Measurements from ENCODE around the gene ATP8B2. TPM values are rescaled to one million over a fixed set of nuclear protein-coding genes. Genes with fewer than 3 reads are reported as not detected.
"Not testable (repeated sequence)": the region's sequence is repeated elsewhere in the genome, so short reads cannot be mapped to it uniquely, and the experiment has no call there.

Gene ATP8B2, protein sequence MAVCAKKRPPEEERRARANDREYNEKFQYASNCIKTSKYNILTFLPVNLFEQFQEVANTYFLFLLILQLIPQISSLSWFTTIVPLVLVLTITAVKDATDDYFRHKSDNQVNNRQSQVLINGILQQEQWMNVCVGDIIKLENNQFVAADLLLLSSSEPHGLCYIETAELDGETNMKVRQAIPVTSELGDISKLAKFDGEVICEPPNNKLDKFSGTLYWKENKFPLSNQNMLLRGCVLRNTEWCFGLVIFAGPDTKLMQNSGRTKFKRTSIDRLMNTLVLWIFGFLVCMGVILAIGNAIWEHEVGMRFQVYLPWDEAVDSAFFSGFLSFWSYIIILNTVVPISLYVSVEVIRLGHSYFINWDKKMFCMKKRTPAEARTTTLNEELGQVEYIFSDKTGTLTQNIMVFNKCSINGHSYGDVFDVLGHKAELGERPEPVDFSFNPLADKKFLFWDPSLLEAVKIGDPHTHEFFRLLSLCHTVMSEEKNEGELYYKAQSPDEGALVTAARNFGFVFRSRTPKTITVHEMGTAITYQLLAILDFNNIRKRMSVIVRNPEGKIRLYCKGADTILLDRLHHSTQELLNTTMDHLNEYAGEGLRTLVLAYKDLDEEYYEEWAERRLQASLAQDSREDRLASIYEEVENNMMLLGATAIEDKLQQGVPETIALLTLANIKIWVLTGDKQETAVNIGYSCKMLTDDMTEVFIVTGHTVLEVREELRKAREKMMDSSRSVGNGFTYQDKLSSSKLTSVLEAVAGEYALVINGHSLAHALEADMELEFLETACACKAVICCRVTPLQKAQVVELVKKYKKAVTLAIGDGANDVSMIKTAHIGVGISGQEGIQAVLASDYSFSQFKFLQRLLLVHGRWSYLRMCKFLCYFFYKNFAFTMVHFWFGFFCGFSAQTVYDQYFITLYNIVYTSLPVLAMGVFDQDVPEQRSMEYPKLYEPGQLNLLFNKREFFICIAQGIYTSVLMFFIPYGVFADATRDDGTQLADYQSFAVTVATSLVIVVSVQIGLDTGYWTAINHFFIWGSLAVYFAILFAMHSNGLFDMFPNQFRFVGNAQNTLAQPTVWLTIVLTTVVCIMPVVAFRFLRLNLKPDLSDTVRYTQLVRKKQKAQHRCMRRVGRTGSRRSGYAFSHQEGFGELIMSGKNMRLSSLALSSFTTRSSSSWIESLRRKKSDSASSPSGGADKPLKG
- 10 to 100 TPM in 2 of 3 donors, 1 to 10 TPM in 1; 6.4 to 22.7 (median 14.5) TPM for polyA plus RNA-seq

- no peak within 1 kb of the TSS for H3K27ac ChIP-seq (ENCODE audit: low read depth, low read length)
- WGBS, 3 donors: 0 to 1% (median 0%) methylated on average over 54 to 56 of the region's 56 CpGs
Observed at GRCh38 chr1:154324669-154325582, at the start of gene ATP8B2. ATP8B2 (plus strand) TSS chr1:154325525; CDS start chr1:154328142, 2,617 bp downstream.

- H3K27ac ChIP-seq (ENCODE audit: low read depth, low read length): no peak overlapping the region
- 86 to 92% (median 89%) methylated on average over 7 of the region's 7 CpGs for WGBS, 3 donors
Observed at GRCh38 chr1:154276797-154277196, 48.5 kb upstream of the ATP8B2 start.

DNA sequence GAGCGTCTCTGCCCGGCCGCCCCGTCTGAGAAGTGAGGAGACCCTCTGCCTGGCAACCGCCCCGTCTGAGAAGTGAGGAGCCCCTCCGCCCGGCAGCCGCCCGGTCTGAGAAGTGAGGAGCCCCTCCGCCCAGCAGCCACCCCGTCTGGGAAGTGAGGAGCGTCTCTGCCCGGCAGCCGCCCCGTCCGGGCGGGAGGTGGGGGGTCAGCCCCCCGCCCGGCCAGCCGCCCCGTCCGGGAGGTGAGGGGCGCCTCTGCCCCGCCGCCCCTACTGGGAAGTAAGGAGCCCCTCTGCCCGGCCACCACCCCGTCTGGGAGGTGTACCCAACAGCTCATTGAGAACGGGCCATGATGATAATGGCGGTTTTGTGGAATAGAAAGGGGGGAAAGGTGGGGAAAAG lies 37.7 kb upstream of the ATP8B2 start:
- 92 to 94% (median 93%) methylated on average over 15 to 18 of the region's 30 CpGs for WGBS, 3 donors
- H3K27ac ChIP-seq (ENCODE audit: low read depth, low read length): not testable (repeated sequence)

- H3K27ac ChIP-seq (ENCODE audit: low read depth, low read length): no peak overlapping the region
- WGBS, 3 donors: 64 to 71% (median 67%) methylated on average over 3 of the region's 3 CpGs
Observed at GRCh38 chr1:154288661-154289060, 36.7 kb upstream of the ATP8B2 start.

GRCh38 chr1:154290921-154291320 lies 34.4 kb upstream of the ATP8B2 start:
- no peak overlapping the region for H3K27ac ChIP-seq (ENCODE audit: low read depth, low read length)
- WGBS, 3 donors: 68 to 93% (median 88%) methylated on average over 1 of the region's 1 CpG

DNA sequence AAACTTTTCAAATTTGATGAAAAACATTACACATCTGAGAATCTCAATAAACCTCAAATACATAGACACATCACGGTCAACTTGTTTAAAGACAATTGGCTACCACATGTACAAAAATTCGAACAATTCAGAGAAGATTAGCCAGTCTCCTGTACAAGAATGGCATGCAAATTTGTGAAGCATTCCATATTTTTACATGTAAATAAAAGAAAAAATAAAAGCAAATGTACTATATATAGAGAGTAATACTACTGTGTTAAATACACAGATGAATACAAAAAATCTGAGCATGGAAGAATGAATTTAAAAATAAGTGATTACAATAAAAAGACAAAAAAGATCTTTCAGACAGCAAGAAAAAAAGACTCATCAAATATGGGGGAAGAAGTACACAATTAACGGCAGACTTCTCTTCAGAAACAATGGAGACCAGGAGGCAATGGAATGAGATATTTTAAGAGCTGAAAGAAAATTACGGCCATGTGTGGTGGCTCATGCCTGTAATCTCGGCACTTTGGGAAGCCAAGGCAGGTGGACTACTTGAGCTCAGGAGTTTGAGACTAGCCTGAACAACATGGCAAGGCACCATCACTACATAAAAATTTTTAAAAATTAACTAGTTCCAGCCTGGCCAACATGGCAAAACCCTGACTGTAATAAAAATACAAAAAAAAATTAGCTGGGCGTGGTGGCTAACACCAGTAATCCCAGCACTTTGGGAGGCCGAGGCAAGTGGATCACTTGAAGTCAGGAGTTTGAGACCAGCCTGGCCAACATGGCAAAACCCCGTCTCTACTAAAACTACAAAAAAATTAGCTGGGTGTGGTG lies 29.7 kb upstream of the ATP8B2 start:
- 76 to 85% (median 83%) methylated on average over 8 of the region's 8 CpGs for WGBS, 3 donors

GRCh38 chr1:154301582-154301981 lies 23.7 kb upstream of the ATP8B2 start:
- no peak overlapping the region for H3K27ac ChIP-seq (ENCODE audit: low read depth, low read length)
- 70 to 87% (median 70%) methylated on average over 1 of the region's 1 CpG for WGBS, 3 donors

More for the DNA sequence above, 29.7 kb upstream of the ATP8B2 start:
- no peak overlapping the region for H3K27ac ChIP-seq (ENCODE audit: low read depth, low read length)

GRCh38 chr1:154304664-154305337 lies 20.5 kb upstream of the ATP8B2 start:
- WGBS, 3 donors: 61 to 89% (median 79%) methylated on average over 9 of the region's 9 CpGs
- H3K27ac ChIP-seq (ENCODE audit: low read depth, low read length): no peak overlapping the region

GRCh38 chr1:154306151-154306550 lies 19.2 kb upstream of the ATP8B2 start:
- H3K27ac ChIP-seq (ENCODE audit: low read depth, low read length): no peak overlapping the region
- 84 to 87% (median 84%) methylated on average over 3 of the region's 3 CpGs for WGBS, 3 donors

GRCh38 chr1:154307670-154308270 lies 17.6 kb upstream of the ATP8B2 start:
- 56 to 59% (median 57%) methylated on average over 4 of the region's 4 CpGs for WGBS, 3 donors
- not testable (repeated sequence) for H3K27ac ChIP-seq (ENCODE audit: low read depth, low read length)

GRCh38 chr1:154309136-154309535 lies 16.2 kb upstream of the ATP8B2 start:
- 82 to 88% (median 84%) methylated on average over 7 of the region's 7 CpGs for WGBS, 3 donors
- H3K27ac ChIP-seq (ENCODE audit: low read depth, low read length): not testable (repeated sequence)

DNA sequence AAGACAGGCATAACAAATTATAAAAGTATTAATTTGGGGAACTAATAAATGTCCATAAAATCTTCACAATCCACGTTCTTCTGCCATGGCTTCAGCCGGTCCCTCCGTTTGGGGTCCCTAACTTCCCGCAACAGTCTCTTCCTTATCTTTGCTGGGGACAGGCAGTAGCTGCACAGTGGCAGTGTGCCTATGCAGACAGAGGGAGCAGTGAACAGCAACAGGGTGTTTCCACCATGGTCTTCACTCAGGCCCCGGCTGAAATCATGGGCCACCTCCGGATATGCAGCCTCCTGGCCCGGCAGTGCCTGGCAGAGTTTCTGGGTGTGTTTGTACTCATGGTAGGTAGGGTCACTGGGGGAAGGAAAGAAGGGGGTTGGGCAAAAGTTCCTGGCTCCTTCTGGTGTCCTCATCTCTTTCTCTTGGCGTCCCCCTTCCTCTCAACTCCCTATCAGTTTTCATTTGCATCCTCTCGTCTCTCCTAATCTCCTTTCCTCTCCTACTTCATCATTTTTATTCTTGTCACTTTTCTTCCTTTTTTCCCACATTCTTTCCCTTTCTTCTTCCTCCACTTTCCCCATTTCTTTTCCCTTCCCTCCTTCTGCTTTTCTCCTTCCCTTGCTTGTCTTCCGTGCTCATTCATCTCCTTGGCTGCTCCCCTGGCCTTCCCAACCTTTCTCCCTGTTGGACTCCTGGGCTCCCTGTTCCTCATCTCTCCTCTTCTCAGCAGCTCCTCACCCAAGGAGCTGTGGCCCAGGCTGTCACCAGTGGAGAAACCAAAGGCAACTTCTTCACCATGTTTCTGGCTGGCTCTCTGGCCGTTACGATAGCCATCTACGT lies 12.9 kb upstream of the ATP8B2 start:
- WGBS, 3 donors: 77 to 83% (median 80%) methylated on average over 10 to 13 of the region's 13 CpGs
- H3K27ac ChIP-seq (ENCODE audit: low read depth, low read length): not testable (repeated sequence)

GRCh38 chr1:154313066-154313356 lies 12.3 kb upstream of the ATP8B2 start:
- WGBS, 3 donors: 65 to 86% (median 85%) methylated on average over 9 to 10 of the region's 10 CpGs
- no peak overlapping the region for H3K27ac ChIP-seq (ENCODE audit: low read depth, low read length)

DNA sequence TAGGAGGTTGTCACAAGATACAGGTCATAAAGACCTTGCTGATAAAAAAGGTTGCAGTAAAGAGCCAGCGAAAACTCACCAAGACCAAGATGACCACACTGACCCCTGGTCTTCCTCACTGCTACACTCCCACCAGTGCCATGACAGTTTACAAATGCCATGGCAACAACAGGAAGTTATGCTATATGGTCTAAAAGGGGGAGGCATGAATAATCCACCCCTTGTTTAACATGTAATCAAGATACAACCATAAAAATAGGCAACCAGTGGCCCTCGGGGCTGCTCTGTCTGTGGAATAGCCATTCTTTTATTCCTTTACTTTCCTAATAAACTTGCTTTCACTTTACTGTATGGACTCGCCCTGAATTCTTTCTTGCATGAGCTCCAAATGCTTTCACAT lies 11.1 kb upstream of the ATP8B2 start:
- 80 to 88% (median 81%) methylated on average over 3 of the region's 3 CpGs for WGBS, 3 donors
- not testable (repeated sequence) for H3K27ac ChIP-seq (ENCODE audit: low read depth, low read length)

DNA sequence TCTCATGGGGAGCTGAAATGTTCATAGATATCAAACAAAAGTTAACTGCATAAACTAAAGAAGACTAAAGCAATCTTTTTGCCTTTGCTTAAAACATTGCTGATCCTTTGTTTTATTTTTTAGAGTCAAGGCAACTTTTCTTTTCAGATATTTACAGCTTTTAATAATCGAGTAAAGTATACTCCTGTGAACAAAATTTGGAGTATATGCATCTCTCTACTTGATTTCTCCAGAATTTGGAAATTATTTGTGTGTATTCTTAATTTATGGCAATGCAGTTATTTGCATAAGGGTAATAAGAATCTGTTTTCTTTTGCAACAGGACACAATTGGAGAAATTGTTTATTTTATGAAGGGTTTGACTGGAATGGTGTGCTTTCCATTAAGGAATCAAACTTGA lies 8.6 kb upstream of the ATP8B2 start:
- WGBS, 3 donors: 52 to 91% (median 90%) methylated on average over 1 of the region's 1 CpG
- H3K27ac ChIP-seq (ENCODE audit: low read depth, low read length): no peak overlapping the region

Data from adipose tissue (tissue), 3 donors.